ENCODE measurements around the gene GREB1. TPM values are rescaled to one million over a fixed set of nuclear protein-coding genes. Genes with fewer than 3 reads are reported as not detected.

GREB1 gene
- total RNA-seq, 2 donors from 2014 or later, result 2.4 to 13.5 TPM

DNA sequence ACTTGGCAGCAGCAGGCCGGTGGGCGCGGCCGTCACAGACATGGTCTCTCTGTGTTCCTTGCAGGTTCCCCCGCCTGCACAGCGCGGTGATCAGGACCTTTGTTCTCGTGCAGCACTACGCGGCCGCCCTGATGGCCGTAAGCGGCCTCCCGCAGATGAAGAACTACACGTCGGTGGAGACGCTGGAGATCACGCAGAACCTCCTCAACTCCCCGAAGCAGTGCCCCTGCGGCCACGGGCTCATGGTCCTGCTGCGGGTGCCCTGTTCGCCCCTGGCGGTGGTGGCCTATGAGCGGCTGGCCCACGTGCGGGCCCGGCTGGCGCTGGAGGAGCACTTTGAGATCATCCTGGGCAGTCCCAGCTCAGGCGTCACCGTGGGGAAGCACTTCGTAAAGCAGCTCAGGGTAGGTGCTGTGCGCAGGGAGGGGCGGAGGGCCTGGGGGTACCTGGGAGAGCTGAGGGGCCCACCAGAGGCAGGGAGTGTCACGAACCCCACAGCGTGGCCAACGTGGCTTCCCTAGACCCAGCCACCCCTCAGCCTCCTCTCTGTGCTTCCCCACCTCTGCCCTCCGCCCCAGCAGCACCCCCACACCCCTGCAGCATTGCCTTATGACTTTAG lies 76.9 kb downstream of the GREB1 start:
- no peaks in the 10 kb centered on the region for H3K4me1 ChIP-seq (ENCODE audit: control insufficient read depth in 1 of 2, low read depth in 2 of 2)
- no peaks in the 10 kb centered on the region for H3K36me3 ChIP-seq
- no peak overlapping the region for H3K27ac ChIP-seq
- no peak overlapping the region for H3K4me3 ChIP-seq
- no peaks in the 10 kb centered on the region for H3K27me3 ChIP-seq (replicated peaks; ENCODE audit: insufficient read depth)
- no peaks in the 10 kb centered on the region for H3K9me3 ChIP-seq
- no peak for ATAC-seq (ENCODE audit: insufficient number of reproducible peaks, low FRiP score, low read depth)
- DNase-seq (ENCODE audit: low spot score), result no peak
- TF ChIP-seq, protein P1, sequence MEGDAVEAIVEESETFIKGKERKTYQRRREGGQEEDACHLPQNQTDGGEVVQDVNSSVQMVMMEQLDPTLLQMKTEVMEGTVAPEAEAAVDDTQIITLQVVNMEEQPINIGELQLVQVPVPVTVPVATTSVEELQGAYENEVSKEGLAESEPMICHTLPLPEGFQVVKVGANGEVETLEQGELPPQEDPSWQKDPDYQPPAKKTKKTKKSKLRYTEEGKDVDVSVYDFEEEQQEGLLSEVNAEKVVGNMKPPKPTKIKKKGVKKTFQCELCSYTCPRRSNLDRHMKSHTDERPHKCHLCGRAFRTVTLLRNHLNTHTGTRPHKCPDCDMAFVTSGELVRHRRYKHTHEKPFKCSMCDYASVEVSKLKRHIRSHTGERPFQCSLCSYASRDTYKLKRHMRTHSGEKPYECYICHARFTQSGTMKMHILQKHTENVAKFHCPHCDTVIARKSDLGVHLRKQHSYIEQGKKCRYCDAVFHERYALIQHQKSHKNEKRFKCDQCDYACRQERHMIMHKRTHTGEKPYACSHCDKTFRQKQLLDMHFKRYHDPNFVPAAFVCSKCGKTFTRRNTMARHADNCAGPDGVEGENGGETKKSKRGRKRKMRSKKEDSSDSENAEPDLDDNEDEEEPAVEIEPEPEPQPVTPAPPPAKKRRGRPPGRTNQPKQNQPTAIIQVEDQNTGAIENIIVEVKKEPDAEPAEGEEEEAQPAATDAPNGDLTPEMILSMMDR (IDR thresholded peaks at IDR 0.05), result no peak

DNA sequence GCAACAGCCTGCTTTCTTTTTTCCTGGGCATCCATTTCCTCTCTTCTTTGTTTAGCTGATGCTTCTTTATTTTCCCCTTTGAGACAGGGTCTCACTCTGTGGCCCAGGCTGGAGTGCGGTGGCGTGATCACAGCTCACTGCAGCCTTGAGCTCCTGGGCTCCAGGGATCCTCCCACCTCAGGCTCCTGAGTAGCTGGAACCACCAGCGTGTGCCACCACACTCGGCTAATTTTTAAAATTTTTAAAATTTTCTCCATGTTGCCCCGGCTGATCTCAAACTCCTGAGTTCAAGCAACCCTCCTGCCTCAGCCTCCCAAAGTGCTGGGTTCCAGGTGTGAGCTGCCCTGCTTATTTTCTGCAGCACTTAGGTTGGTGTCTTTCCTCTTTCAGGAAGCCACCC lies 77.4 kb downstream of the GREB1 start:
- Histone ChIP-seq H3K27me3 (replicated peaks; ENCODE audit: insufficient read depth) (no peaks in the 10 kb centered on the region), H3K36me3 (no peaks in the 10 kb centered on the region), H3K4me3 (no peak overlapping the region), H3K27ac (no peak overlapping the region), H3K9me3 (no peaks in the 10 kb centered on the region), H3K4me1 (ENCODE audit: control insufficient read depth in 1 of 2, low read depth in 2 of 2) (no peaks in the 10 kb centered on the region)
- ATAC-seq (ENCODE audit: insufficient number of reproducible peaks, low FRiP score, low read depth) (no peak), DNase-seq (ENCODE audit: low spot score) (no peak)
- TF ChIP-seq, protein P1 (IDR thresholded peaks at IDR 0.05), result no peak

GRCh38 chr2:11612553-11613215 lies 78.8 kb downstream of the GREB1 start:
- no peaks in the 10 kb centered on the region for H3K4me1 ChIP-seq (ENCODE audit: control insufficient read depth in 1 of 2, low read depth in 2 of 2)
- TF ChIP-seq, protein P1 (IDR thresholded peaks at IDR 0.05), result no peak
- no peaks in the 10 kb centered on the region for H3K9me3 ChIP-seq
- ATAC-seq (ENCODE audit: insufficient number of reproducible peaks, low FRiP score, low read depth) (no peak), DNase-seq (ENCODE audit: low spot score) (no peak)
- H3K27me3 ChIP-seq (replicated peaks; ENCODE audit: insufficient read depth), result no peaks in the 10 kb centered on the region
- no peak overlapping the region for H3K4me3 ChIP-seq
- H3K36me3 ChIP-seq, result no peaks in the 10 kb centered on the region
- no peak overlapping the region for H3K27ac ChIP-seq

DNA sequence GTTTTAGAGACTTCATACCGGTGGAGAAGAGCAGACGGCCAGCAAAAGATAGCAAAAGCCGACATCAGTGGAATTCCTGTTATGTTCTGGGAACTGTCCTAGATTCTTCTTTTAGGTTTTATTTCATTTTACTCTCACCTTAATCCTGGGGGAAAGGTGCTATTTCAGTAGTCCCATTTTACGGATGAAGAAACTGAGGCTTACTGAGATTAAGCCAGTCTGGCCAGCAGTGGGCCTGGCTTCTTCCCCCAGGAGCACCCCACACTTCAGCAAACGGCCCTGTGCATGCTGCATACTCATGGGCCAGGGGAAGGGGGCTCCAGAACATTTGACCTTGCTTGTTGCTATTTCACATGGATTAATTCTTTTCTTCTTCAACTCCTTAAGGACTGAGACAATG lies 79.5 kb downstream of the GREB1 start:
- TF ChIP-seq, protein P1 (IDR thresholded peaks at IDR 0.05), result no peak
- H3K4me3 ChIP-seq, result no peak overlapping the region
- H3K27me3 ChIP-seq (replicated peaks; ENCODE audit: insufficient read depth), result no peaks in the 10 kb centered on the region
- DNase-seq (ENCODE audit: low spot score) (no peak), ATAC-seq (ENCODE audit: insufficient number of reproducible peaks, low FRiP score, low read depth) (no peak)
- no peaks in the 10 kb centered on the region for H3K36me3 ChIP-seq
- no peaks in the 10 kb centered on the region for H3K9me3 ChIP-seq
- H3K4me1 ChIP-seq (ENCODE audit: control insufficient read depth in 1 of 2, low read depth in 2 of 2), result no peaks in the 10 kb centered on the region
- H3K27ac ChIP-seq, result no peak overlapping the region

DNA sequence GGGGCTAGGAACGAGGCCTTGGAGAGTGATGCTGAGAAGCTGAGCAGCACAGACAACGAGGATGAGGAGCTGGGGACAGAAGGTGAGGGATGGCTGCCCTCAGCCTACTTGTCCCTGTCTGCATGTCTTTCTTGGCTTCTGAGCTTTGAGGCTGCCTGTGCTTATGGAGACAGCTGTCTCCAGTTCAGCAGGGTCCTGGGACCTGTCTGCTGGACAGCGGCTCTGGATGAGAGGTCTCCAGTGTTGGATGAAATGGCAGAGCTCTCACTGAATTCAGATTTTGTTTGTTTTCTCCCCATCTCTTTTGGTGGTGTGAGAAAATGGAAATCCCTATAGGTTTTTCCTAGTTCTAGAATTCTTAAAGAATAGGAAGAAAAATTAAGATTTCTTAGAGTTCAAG lies 81.4 kb downstream of the GREB1 start:
- no peaks in the 10 kb centered on the region for H3K36me3 ChIP-seq
- H3K27ac ChIP-seq, result no peak overlapping the region
- H3K27me3 ChIP-seq (replicated peaks; ENCODE audit: insufficient read depth), result no peaks in the 10 kb centered on the region
- no peaks in the 10 kb centered on the region for H3K4me1 ChIP-seq (ENCODE audit: control insufficient read depth in 1 of 2, low read depth in 2 of 2)
- TF ChIP-seq, protein P1 (IDR thresholded peaks at IDR 0.05), result no peak
- H3K9me3 ChIP-seq, result no peaks in the 10 kb centered on the region
- H3K4me3 ChIP-seq, result no peak overlapping the region
- ATAC-seq (ENCODE audit: insufficient number of reproducible peaks, low FRiP score, low read depth), result no peak
- DNase-seq (ENCODE audit: low spot score), result no peak

Measured in thoracic aorta (tissue), 2 donors.